LNCAP (cell line): ENCODE results near the gene IGF1R.

Experiments used
- CTCF ChIP-seq: fragments of 450-650 bp; IDR thresholded peaks from 2 replicates; pipeline ENCODE4 v1.5.1; 2017; ENCODE audit warnings: mild to moderate bottlenecking

Gene IGF1R

GRCh38 chr15:98888820-98889479, 240.6 kb downstream of the IGF1R start:
- TF ChIP-seq CTCF: no peak

- TF ChIP-seq CTCF: no peak
These were observed 241.8 kb downstream of the IGF1R start for GRCh38 chr15:98889930-98890695.

GRCh38 chr15:98891301-98891700, 243.0 kb downstream of the IGF1R start:
- no peak for TF ChIP-seq CTCF

GRCh38 chr15:98893401-98893800, 245.1 kb downstream of the IGF1R start:
- no peak for TF ChIP-seq CTCF

- TF ChIP-seq CTCF: no peak
These were observed 246.0 kb downstream of the IGF1R start for GRCh38 chr15:98894312-98894711.

- no peak for TF ChIP-seq CTCF
These were observed 247.8 kb downstream of the IGF1R start for GRCh38 chr15:98896002-98896721.

- TF ChIP-seq CTCF: no peak
These were observed 248.7 kb downstream of the IGF1R start for GRCh38 chr15:98896802-98897732.
